CD4-positive, alpha-beta memory T cell (primary cell): Measurements from ENCODE around the gene ST8SIA4. TPM values are rescaled to one million over a fixed set of nuclear protein-coding genes. Genes with fewer than 3 reads are reported as not detected.

Experiments
- CTCF ChIA-PET: fragments of 350-600 bp; sonication (Branson Sonifier 250); formaldehyde crosslinking; loops from one replicate; lab custom pipeline; 2021; ENCODE audit warnings: inconsistent platforms; ENCODE audit not compliant: partially characterized antibody; lab: Charles Lee
- POLR2A ChIA-PET: fragments of 350-600 bp; sonication (Branson Sonifier 250); formaldehyde crosslinking; loops from one replicate; lab custom pipeline; 2021; ENCODE audit not compliant: partially characterized antibody; lab: Charles Lee
- DNase-seq, 5 donors: peaks; one replicate each; pipeline versions ENCODE4 v3.0.0 to v3.0.0-alpha.2; 2020 to 2022; ENCODE audit warnings: mixed read lengths in 1 of 5
- H3K27ac ChIP-seq: one replicate; pipeline ENCODE4 v1.7.0; 2013; ENCODE audit warnings: low read depth, low read length
- H3K27me3 ChIP-seq: 2 replicates; pipeline ENCODE4 v1.7.0; 2013; ENCODE audit warnings: mild to moderate bottlenecking, low read length, moderate library complexity; ENCODE audit not compliant: insufficient read depth
- H3K36me3 ChIP-seq: 2 replicates; pipeline ENCODE4 v1.7.0; 2013; ENCODE audit warnings: mild to moderate bottlenecking, low read length, moderate library complexity; ENCODE audit not compliant: insufficient read depth
- H3K4me1 ChIP-seq: 2 replicates; pipeline ENCODE4 v1.7.0; 2013; ENCODE audit warnings: mild to moderate bottlenecking, low read length, moderate library complexity; ENCODE audit not compliant: insufficient read depth
- H3K4me3 ChIP-seq, 2 donors: one replicate each; pipeline ENCODE4 v1.7.0; 2013; ENCODE audit warnings: low read length in 2 of 2, mild to moderate bottlenecking in 1 of 2
- H3K9me3 ChIP-seq, 2 donors: one replicate each; pipeline ENCODE4 v1.7.0; 2013; ENCODE audit warnings: low read length in 2 of 2, control low read depth in 1 of 2; ENCODE audit not compliant: control insufficient read depth in 1 of 2
- H3K27ac Mint-ChIP-seq, 7 donors: one replicate each; pipeline ENCODE4 v1.8.0; 2020 to 2021; ENCODE audit warnings: mixed read lengths in 7 of 7, mild to moderate bottlenecking in 6 of 7, inconsistent platforms in 3 of 7, moderate library complexity in 3 of 7
- H3K27me3 Mint-ChIP-seq, 2 donors: one replicate each; pipeline ENCODE4 v1.8.0; 2020 to 2021; ENCODE audit warnings: mixed read lengths in 2 of 2
- H3K36me3 Mint-ChIP-seq, 2 donors: one replicate each; pipeline ENCODE4 v1.8.0; 2020 to 2021; ENCODE audit warnings: mixed read lengths in 2 of 2, inconsistent platforms in 1 of 2, mild to moderate bottlenecking in 1 of 2
- H3K4me1 Mint-ChIP-seq, 4 donors: one replicate each; pipeline ENCODE4 v1.8.0; 2020 to 2021; ENCODE audit warnings: mixed read lengths in 4 of 4, mild to moderate bottlenecking in 1 of 4
- H3K4me3 Mint-ChIP-seq, 8 donors: one replicate each; pipeline ENCODE4 v1.8.0; 2020 to 2021; ENCODE audit warnings: mixed read lengths in 8 of 8, mild to moderate bottlenecking in 7 of 8, moderate library complexity in 6 of 8, inconsistent platforms in 3 of 8
- H3K9me3 Mint-ChIP-seq, 8 donors: one replicate each; pipeline ENCODE4 v1.8.0; 2020 to 2021; ENCODE audit warnings: mixed read lengths in 8 of 8, mild to moderate bottlenecking in 5 of 8, inconsistent platforms in 3 of 8, moderate library complexity in 1 of 8
- intact Hi-C: fragments of 100-400 bp; cut with micrococcal nuclease; formaldehyde crosslinking; loops from one replicate; pipeline ENCODE4 v1.15.1; 2023
- polyA plus RNA-seq, 2 donors: library from polyadenylated mRNA; unstranded; fragments of 300-500 nt; fragmentation: Illumina TruSeq; gene quantifications; one replicate each; pipeline ENCODE4 v1.2.3, GENCODE V29; 2021
- total RNA-seq, 2 experiments: library from RNA; stranded (reverse); gene quantifications; one replicate each; pipeline ENCODE4 v1.2.3, GENCODE V29; 2021

Gene ST8SIA4, protein sequence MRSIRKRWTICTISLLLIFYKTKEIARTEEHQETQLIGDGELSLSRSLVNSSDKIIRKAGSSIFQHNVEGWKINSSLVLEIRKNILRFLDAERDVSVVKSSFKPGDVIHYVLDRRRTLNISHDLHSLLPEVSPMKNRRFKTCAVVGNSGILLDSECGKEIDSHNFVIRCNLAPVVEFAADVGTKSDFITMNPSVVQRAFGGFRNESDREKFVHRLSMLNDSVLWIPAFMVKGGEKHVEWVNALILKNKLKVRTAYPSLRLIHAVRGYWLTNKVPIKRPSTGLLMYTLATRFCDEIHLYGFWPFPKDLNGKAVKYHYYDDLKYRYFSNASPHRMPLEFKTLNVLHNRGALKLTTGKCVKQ
- total RNA-seq (10 to 100 TPM; 27.7 to 28.7 TPM), polyA plus RNA-seq (10 to 100 TPM; 10.7 to 14.3 TPM)

DNA sequence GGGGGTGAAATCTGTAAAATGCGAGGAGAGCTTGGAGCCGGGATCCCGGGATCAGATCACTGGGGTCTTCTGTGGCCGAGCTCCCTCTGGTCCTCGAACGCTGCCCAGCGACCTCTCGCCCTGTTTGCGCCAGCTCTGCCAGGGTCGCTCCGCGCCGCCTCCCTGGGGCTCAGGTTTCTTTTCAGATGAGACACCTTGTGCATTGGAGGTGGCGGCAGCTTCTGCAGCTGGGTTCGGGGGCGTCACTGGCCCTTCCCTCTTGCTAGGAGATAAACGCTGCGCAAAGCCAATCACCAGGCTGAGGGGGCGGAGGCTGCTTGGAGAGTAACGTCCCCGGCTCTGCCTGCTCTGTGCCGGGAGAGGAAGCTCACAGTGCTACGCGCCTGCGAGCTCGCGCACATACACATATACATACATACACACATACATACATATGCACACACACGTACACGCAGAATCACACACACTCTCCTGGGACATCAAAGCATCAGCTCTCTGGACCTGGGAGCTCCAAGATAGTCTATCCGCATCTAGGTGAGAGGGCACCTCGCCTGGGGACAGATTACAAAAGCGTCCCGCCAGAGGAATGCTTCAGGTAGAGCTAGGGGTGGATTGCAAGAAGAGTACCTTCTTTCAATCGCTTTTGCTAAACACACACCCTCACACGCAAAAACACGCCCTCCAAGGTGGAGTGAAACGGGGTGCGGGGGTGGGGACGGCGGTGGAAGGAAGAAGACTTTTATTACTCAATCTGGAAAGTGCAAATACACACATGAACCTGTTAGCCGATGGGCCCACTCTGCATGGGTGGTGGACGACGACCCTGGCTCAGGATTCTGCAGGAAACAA is at the start of gene ST8SIA4:
Gene ST8SIA4 (minus strand): TSS at position 244 of the 849 bp plus-strand sequence. CDS start 327 bp downstream, outside the sequence.
- Histone ChIP-seq H3K9me3 (no peaks in the 10 kb centered on the region), H3K27me3 (no peaks in the 10 kb centered on the region), H3K4me3 (peak within 1 kb of the TSS; percentile 88 to 89), H3K36me3 (no peaks in the 10 kb centered on the region), H3K4me1 (peaks cover 34% of the 10 kb centered on the region), H3K27ac (peak within 1 kb of the TSS; percentile 91)
- H3K4me1 Mint-ChIP-seq = peaks cover 26 to 70% (median 42%) of the 10 kb centered on the region in 4 donors
- H3K27ac Mint-ChIP-seq = peak within 1 kb of the TSS; percentile 97 to 98 (median 98)
- H3K4me3 Mint-ChIP-seq = peak within 1 kb of the TSS; percentile 89 to 100 (median 96)
- CTCF ChIA-PET = interaction anchor here (0.7 to 5.3 kb wide), 18 partner anchors 9 to 368 kb away, joined by 3 to 57 read pairs (median 5); partner anchors contain the start of gene FAM174A
- POLR2A ChIA-PET = interaction anchor here (0.7 to 8.7 kb wide), 32 partner anchors 9 to 1974 kb away, joined by 3 to 208 read pairs (median 4); partner anchors contain the start of genes CHD1 and FAM174A
- no peaks in the 10 kb centered on the region for H3K27me3 Mint-ChIP-seq
- peaks cover 0 to 40% of the 10 kb centered on the region in 2 donors for H3K36me3 Mint-ChIP-seq
- intact Hi-C loops = loop anchor here (1.0 to 5.0 kb wide), 5 partner anchors 50 to 1974 kb away; partner anchors contain the start of gene CHD1
- H3K9me3 Mint-ChIP-seq = peaks cover 0 to 4% (median 0%) of the 10 kb centered on the region in 8 donors
- DNase-seq = peak; percentile 86 to 97 (median 89)

- peak overlapping the region in 1 of 7 donors; percentile 31 for H3K27ac Mint-ChIP-seq
- no peak overlapping the region for H3K4me3 Mint-ChIP-seq
- no peaks in the 10 kb centered on the region for H3K4me1 ChIP-seq
- H3K4me1 Mint-ChIP-seq = peaks cover 0 to 2% (median 0%) of the 10 kb centered on the region in 4 donors
- no peak for DNase-seq
- no peaks in the 10 kb centered on the region for H3K9me3 ChIP-seq
- intact Hi-C loops = no loop called here
- ChIA-PET POLR2A (no interaction called here), CTCF (no interaction called here)
- no peaks in the 10 kb centered on the region for H3K27me3 Mint-ChIP-seq
- no peaks in the 10 kb centered on the region for H3K27me3 ChIP-seq
- H3K27ac ChIP-seq = no peak overlapping the region
- no peaks in the 10 kb centered on the region for H3K36me3 ChIP-seq
- peaks cover 0 to 5% of the 10 kb centered on the region in 2 donors for H3K36me3 Mint-ChIP-seq
- H3K9me3 Mint-ChIP-seq = peaks cover 2 to 29% (median 22%) of the 10 kb centered on the region in 8 donors
- H3K4me3 ChIP-seq = no peak overlapping the region
Measured at GRCh38 chr5:100950985-100951384, 47.9 kb upstream of the ST8SIA4 start.

- H3K36me3 Mint-ChIP-seq = peaks cover 0 to 9% of the 10 kb centered on the region in 2 donors
- intact Hi-C loops = no loop called here
- POLR2A ChIA-PET = no interaction called here
Measured at GRCh38 chr5:100913298-100913697, 10.2 kb upstream of the ST8SIA4 start.

DNA sequence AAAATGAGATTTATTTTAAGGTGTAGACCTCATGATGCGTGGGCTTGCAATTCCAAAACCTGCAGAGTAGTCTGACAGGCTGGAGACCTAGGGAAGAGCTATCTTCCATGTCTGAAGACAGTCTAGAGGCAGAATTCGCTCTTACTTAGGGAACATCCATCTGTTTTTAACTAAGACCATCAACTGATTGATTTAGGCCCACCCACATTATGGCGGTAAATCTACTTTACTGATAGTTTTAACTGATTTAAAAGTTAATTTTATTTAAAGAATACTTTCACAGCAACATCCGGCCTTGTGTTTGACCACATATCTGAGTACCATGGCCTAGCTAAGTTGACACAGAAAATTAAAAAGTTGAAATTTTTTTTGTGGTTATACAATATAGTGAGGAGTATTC is 6.0 kb upstream of the ST8SIA4 start:
- ChIA-PET CTCF (interaction anchor here (1.1 kb wide), 1 partner anchor 9 kb away, joined by 3 read pairs; no protein-coding TSS in a partner anchor), POLR2A (interaction anchor here (1.6 kb wide), 1 partner anchor 8 kb away, joined by 4 read pairs; no protein-coding TSS in a partner anchor)
- Mint-ChIP-seq H3K36me3 (peaks cover 2 to 6% of the 10 kb centered on the region in 2 donors), H3K4me3 (no peak overlapping the region), H3K27ac (no peak overlapping the region), H3K27me3 (no peaks in the 10 kb centered on the region), H3K9me3 (no peaks in the 10 kb centered on the region), H3K4me1 (peaks cover 15 to 25% (median 23%) of the 10 kb centered on the region in 4 donors)
- Histone ChIP-seq H3K4me1 (peaks cover 15% of the 10 kb centered on the region), H3K4me3 (no peak overlapping the region), H3K27ac (no peak overlapping the region), H3K27me3 (no peaks in the 10 kb centered on the region), H3K9me3 (no peaks in the 10 kb centered on the region), H3K36me3 (no peaks in the 10 kb centered on the region)
- no peak for DNase-seq
- intact Hi-C loops = no loop called here

More at GRCh38 chr5:100913298-100913697, 10.2 kb upstream of the ST8SIA4 start:
- peaks cover 0 to 4% (median 0%) of the 10 kb centered on the region in 8 donors for H3K9me3 Mint-ChIP-seq
- H3K9me3 ChIP-seq = no peaks in the 10 kb centered on the region
- H3K27me3 Mint-ChIP-seq = no peaks in the 10 kb centered on the region
- H3K4me1 ChIP-seq = no peaks in the 10 kb centered on the region
- H3K27ac Mint-ChIP-seq = no peak overlapping the region
- CTCF ChIA-PET = no interaction called here
- H3K4me3 ChIP-seq = no peak overlapping the region
- H3K4me1 Mint-ChIP-seq = peaks cover 0 to 1% (median 0%) of the 10 kb centered on the region in 4 donors
- DNase-seq = no peak
- no peaks in the 10 kb centered on the region for H3K27me3 ChIP-seq
- no peak overlapping the region for H3K4me3 Mint-ChIP-seq
- no peak overlapping the region for H3K27ac ChIP-seq
- no peaks in the 10 kb centered on the region for H3K36me3 ChIP-seq

DNA sequence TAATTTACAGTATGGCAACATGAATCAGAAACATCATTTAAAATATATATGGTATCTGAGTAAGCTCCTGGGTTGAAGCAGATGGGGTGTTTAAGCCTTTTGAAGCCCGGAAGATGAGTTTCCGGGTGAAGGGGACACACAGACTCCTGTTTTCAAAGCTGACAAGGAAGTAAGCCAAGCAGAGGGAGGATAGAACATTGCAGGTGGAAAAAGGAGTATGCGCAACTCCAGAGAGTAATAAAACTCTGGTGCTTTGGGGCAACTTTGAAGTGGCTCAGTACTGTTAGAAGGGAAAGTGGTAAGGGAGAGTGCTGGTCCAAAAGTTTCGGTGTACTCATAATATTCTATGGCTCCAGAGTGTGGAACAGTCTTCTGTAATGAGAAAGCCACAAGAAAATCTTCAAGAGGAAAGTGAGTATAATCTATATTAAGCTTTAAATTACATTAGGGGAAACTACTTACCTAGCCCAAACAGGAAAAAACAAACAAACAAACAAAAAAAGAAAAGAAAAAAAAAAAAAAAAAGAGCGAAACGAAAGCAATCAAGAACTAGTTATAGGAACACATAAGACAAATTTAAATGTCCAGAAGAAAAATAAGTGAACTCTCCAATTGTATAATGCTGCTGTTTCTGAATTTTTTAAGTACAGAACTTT is 2.3 kb upstream of the ST8SIA4 start:
- Histone ChIP-seq H3K36me3 (no peaks in the 10 kb centered on the region), H3K27ac (peak overlapping the region; percentile 91), H3K27me3 (no peaks in the 10 kb centered on the region), H3K9me3 (no peaks in the 10 kb centered on the region), H3K4me3 (peak overlapping the region; percentile 88 to 89), H3K4me1 (peaks cover 15% of the 10 kb centered on the region)
- ChIA-PET POLR2A (interaction anchor here (0.9 to 8.7 kb wide), 8 partner anchors 11 to 1976 kb away, joined by 3 to 208 read pairs (median 20); partner anchors contain the start of gene FAM174A), CTCF (interaction anchor here (0.9 kb wide), 1 partner anchor 10 kb away, joined by 4 read pairs; no protein-coding TSS in a partner anchor)
- Mint-ChIP-seq H3K27me3 (no peaks in the 10 kb centered on the region), H3K27ac (peak overlapping the region; percentile 97 to 98 (median 98)), H3K4me1 (peaks cover 15 to 54% (median 27%) of the 10 kb centered on the region in 4 donors), H3K9me3 (peaks cover 0 to 4% (median 0%) of the 10 kb centered on the region in 8 donors), H3K4me3 (peak overlapping the region; percentile 89 to 100 (median 96)), H3K36me3 (peaks cover 0 to 29% of the 10 kb centered on the region in 2 donors)
- intact Hi-C loops = no loop called here
- peak in 4 of 5 donors; percentile 27 to 58 (median 35) for DNase-seq

- DNase-seq = peak; percentile 46 to 84 (median 59)
- Histone ChIP-seq H3K9me3 (no peaks in the 10 kb centered on the region), H3K4me1 (peaks cover 24% of the 10 kb centered on the region), H3K27ac (peak overlapping the region; percentile 91), H3K27me3 (no peaks in the 10 kb centered on the region), H3K4me3 (peak overlapping the region; percentile 88 to 89), H3K36me3 (no peaks in the 10 kb centered on the region)
- H3K27ac Mint-ChIP-seq = peak overlapping the region; percentile 97 to 98 (median 98)
- H3K36me3 Mint-ChIP-seq = peaks cover 0 to 37% of the 10 kb centered on the region in 2 donors
- ChIA-PET CTCF (interaction anchor here (0.6 to 5.3 kb wide), 5 partner anchors 13 to 369 kb away, joined by 3 to 57 read pairs (median 8); partner anchors contain the start of gene FAM174A), POLR2A (interaction anchor here (1.0 to 8.7 kb wide), 13 partner anchors 10 to 1975 kb away, joined by 3 to 208 read pairs (median 17); partner anchors contain the start of gene FAM174A)
- intact Hi-C loops = loop anchor here (5.0 kb wide), 2 partner anchors 113 to 1872 kb away; no protein-coding TSS in a partner anchor
- no peaks in the 10 kb centered on the region for H3K27me3 Mint-ChIP-seq
- peaks cover 19 to 63% (median 35%) of the 10 kb centered on the region in 4 donors for H3K4me1 Mint-ChIP-seq
- peaks cover 0 to 4% (median 0%) of the 10 kb centered on the region in 8 donors for H3K9me3 Mint-ChIP-seq
- H3K4me3 Mint-ChIP-seq = peak overlapping the region; percentile 89 to 100 (median 96)
Measured at GRCh38 chr5:100904259-100904861, 1.3 kb upstream of the ST8SIA4 start.
